GM12864 (cell line): ENCODE results near the gene ALDH1B1.

ENCODE experiments used
- DNase-seq: peaks from one replicate; pipeline ENCODE4 v3.0.0-alpha.2; 2011; ENCODE audit warnings: low read depth
- H3K4me3 ChIP-seq: 2 replicates; pipeline ENCODE4 v1.5.1; 2011; ENCODE audit warnings: mild to moderate bottlenecking, low read depth, low read length, control low read depth
- CTCF ChIP-seq: IDR thresholded peaks from 2 replicates; pipeline ENCODE4 v1.5.1; 2011; ENCODE audit warnings: low read depth, mild to moderate bottlenecking, moderate library complexity, low read length, control low read depth, inconsistent platforms; ENCODE audit errors: missing control alignments

The ALDH1B1 gene

GRCh38 chr9:38356851-38357250 is 35.7 kb upstream of the ALDH1B1 start:
- H3K4me3 ChIP-seq = no peak overlapping the region
- TF ChIP-seq CTCF = no peak
- no peak for DNase-seq

- DNase-seq = no peak
- no peak for TF ChIP-seq CTCF
- no peak overlapping the region for H3K4me3 ChIP-seq
These were observed 35.0 kb upstream of the ALDH1B1 start for GRCh38 chr9:38357350-38358114.

GRCh38 chr9:38358390-38359296 is 33.9 kb upstream of the ALDH1B1 start:
- TF ChIP-seq CTCF = no peak
- no peak for DNase-seq
- no peak overlapping the region for H3K4me3 ChIP-seq

GRCh38 chr9:38359297-38359653 is 33.2 kb upstream of the ALDH1B1 start:
- no peak for DNase-seq
- no peak overlapping the region for H3K4me3 ChIP-seq
- no peak for TF ChIP-seq CTCF

GRCh38 chr9:38359689-38360385 is 32.7 kb upstream of the ALDH1B1 start:
- H3K4me3 ChIP-seq = no peak overlapping the region
- TF ChIP-seq CTCF = no peak
- DNase-seq = no peak

GRCh38 chr9:38360839-38361472 is 31.5 kb upstream of the ALDH1B1 start:
- H3K4me3 ChIP-seq = no peak overlapping the region
- DNase-seq = no peak
- no peak for TF ChIP-seq CTCF
